ENCODE data around the gene HIBADH. TPM values are rescaled to one million over a fixed set of nuclear protein-coding genes. Genes with fewer than 3 reads are reported as not detected.
A peak's percentile ranks its signal among the peaks of the same experiment; 100 is the strongest.

Gene HIBADH
- polyA plus RNA-seq, 4 donors: 30.5 to 50.8 (median 46.8) TPM

DNA sequence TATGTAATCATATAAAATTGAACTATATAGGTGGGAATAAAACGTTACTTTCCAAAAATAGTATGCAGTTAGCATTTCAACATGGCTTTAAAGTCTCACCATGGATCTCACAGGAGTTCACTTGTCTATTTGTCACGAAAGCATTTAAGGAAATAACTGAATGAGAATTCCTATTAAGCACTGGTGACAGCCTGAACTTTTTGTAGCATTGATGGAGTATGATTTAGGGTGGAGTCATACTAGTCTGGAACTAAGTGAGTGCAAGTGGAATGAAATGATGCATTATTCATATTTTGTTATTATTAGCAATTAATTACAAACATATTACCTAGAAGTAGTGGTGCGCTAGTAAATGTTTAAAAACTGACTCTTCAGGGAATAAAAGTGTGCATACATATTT is 26.0 kb upstream of the HIBADH start:
- no peaks in the 10 kb centered on the region for H3K4me1 ChIP-seq (ENCODE audit: control insufficient read depth in 3 of 3, insufficient read depth in 2 of 3, low read depth in 1 of 3, low read length in 2 of 3)
- no peak overlapping the region for H3K27ac ChIP-seq (ENCODE audit: low read depth in 1 of 3, low read length in 2 of 3)
- DNase-seq (no peak), FAIRE-seq (no peak)
- no peaks in the 10 kb centered on the region for H3K36me3 ChIP-seq (ENCODE audit: control insufficient read depth in 3 of 3, insufficient read depth in 2 of 3, low read depth in 1 of 3, low read length in 3 of 3)
- H3K9me3 ChIP-seq (ENCODE audit: control insufficient read depth in 2 of 2, insufficient read depth in 1 of 2, low read depth in 1 of 2, low read length in 1 of 2): no peaks in the 10 kb centered on the region
- no peak overlapping the region for H3K4me3 ChIP-seq (ENCODE audit: low read depth in 1 of 3, low read length in 3 of 3)
- H3K27me3 ChIP-seq (ENCODE audit: control insufficient read depth in 3 of 3, insufficient read depth in 3 of 3, low read length in 3 of 3): no peaks in the 10 kb centered on the region
- WGBS, 3 donors: 83 to 90% (median 84%) methylated on average over 3 of the region's 3 CpGs

DNA sequence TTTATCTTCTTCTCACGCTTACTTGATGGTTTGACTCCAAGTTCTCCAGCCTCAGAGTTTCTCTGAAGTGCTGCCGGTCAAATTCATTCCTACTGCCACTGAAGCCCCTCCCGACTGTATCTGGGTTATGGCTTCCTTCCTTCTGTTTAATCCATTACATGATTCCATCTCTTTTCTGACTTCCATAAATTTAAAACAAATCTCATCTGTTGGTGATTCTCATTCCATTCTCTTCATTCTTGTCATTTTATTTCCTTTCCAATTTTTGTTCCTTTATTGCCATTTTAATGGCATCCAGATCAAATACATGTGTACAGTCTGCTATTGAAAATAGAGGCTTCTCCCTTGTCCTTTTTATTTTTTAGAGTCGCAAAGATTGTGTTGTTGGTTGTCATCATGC is 25.4 kb upstream of the HIBADH start:
- Histone ChIP-seq H3K27me3 (ENCODE audit: control insufficient read depth in 3 of 3, insufficient read depth in 3 of 3, low read length in 3 of 3) (no peaks in the 10 kb centered on the region), H3K9me3 (ENCODE audit: control insufficient read depth in 2 of 2, insufficient read depth in 1 of 2, low read depth in 1 of 2, low read length in 1 of 2) (no peaks in the 10 kb centered on the region), H3K36me3 (ENCODE audit: control insufficient read depth in 3 of 3, insufficient read depth in 2 of 3, low read depth in 1 of 3, low read length in 3 of 3) (no peaks in the 10 kb centered on the region), H3K27ac (ENCODE audit: low read depth in 1 of 3, low read length in 2 of 3) (no peak overlapping the region), H3K4me1 (ENCODE audit: control insufficient read depth in 3 of 3, insufficient read depth in 2 of 3, low read depth in 1 of 3, low read length in 2 of 3) (no peaks in the 10 kb centered on the region), H3K4me3 (ENCODE audit: low read depth in 1 of 3, low read length in 3 of 3) (no peak overlapping the region)
- FAIRE-seq (no peak), DNase-seq (no peak)
- WGBS, 3 donors: 91 to 94% (median 91%) methylated on average over 4 of the region's 4 CpGs

DNA sequence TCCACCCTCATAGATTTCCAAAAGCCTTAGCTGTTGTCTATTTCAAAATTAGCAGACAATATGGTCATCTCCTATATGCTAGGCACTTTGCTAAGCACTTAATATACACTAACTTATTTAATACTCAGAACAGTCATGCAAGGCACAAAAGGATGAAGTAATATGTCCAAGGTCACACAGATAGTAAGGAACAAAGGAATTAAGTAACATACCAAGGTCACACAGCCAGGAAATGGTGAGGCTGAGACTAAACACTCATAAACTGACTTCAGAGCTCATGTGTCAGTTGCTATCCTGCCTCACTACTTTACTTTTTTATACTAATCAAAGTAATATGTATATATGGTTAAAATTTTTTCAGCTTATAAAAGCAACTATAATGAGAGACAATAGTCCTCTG is 23.6 kb upstream of the HIBADH start:
- FAIRE-seq: no peak
- no peak overlapping the region for H3K27ac ChIP-seq (ENCODE audit: low read depth in 1 of 3, low read length in 2 of 3)

GRCh38 chr7:27685893-27686292 is 23.2 kb upstream of the HIBADH start:
- FAIRE-seq: no peak
- Histone ChIP-seq H3K27me3 (ENCODE audit: control insufficient read depth in 3 of 3, insufficient read depth in 3 of 3, low read length in 3 of 3) (no peaks in the 10 kb centered on the region), H3K4me1 (ENCODE audit: control insufficient read depth in 3 of 3, insufficient read depth in 2 of 3, low read depth in 1 of 3, low read length in 2 of 3) (no peaks in the 10 kb centered on the region), H3K27ac (ENCODE audit: low read depth in 1 of 3, low read length in 2 of 3) (no peak overlapping the region), H3K9me3 (ENCODE audit: control insufficient read depth in 2 of 2, insufficient read depth in 1 of 2, low read depth in 1 of 2, low read length in 1 of 2) (no peaks in the 10 kb centered on the region), H3K4me3 (ENCODE audit: low read depth in 1 of 3, low read length in 3 of 3) (no peak overlapping the region), H3K36me3 (ENCODE audit: control insufficient read depth in 3 of 3, insufficient read depth in 2 of 3, low read depth in 1 of 3, low read length in 3 of 3) (no peaks in the 10 kb centered on the region)
- 76 to 89% (median 82%) methylated on average over 2 of the region's 2 CpGs for WGBS, 3 donors
- DNase-seq: no peak

More for the DNA sequence above, 23.6 kb upstream of the HIBADH start:
- peak in 1 of 2 donors; percentile 11 for DNase-seq
- no peak overlapping the region for H3K4me3 ChIP-seq (ENCODE audit: low read depth in 1 of 3, low read length in 3 of 3)
- no peaks in the 10 kb centered on the region for H3K9me3 ChIP-seq (ENCODE audit: control insufficient read depth in 2 of 2, insufficient read depth in 1 of 2, low read depth in 1 of 2, low read length in 1 of 2)
- H3K4me1 ChIP-seq (ENCODE audit: control insufficient read depth in 3 of 3, insufficient read depth in 2 of 3, low read depth in 1 of 3, low read length in 2 of 3): no peaks in the 10 kb centered on the region
- H3K36me3 ChIP-seq (ENCODE audit: control insufficient read depth in 3 of 3, insufficient read depth in 2 of 3, low read depth in 1 of 3, low read length in 3 of 3): no peaks in the 10 kb centered on the region
- no peaks in the 10 kb centered on the region for H3K27me3 ChIP-seq (ENCODE audit: control insufficient read depth in 3 of 3, insufficient read depth in 3 of 3, low read length in 3 of 3)

DNA sequence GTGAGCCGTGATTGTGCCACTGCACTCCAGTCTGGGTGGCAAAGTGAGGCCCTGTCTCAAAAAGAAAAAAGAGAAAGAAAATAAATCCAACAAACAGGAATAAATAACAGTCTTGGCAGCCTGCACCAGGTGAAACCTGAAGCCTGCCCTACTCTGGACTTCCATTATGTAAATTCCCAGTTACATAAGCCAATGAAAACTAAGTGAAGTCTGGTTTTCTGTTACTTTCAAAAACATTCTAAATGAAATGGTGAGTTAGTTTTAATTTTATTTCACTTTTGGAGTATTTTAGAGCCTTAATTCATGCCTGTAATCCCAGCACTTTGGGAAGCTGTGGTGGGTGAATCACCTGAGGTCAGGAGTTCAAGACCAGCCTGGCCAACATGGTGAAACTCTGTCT is 22.5 kb upstream of the HIBADH start:
- no peak for FAIRE-seq
- Histone ChIP-seq H3K36me3 (ENCODE audit: control insufficient read depth in 3 of 3, insufficient read depth in 2 of 3, low read depth in 1 of 3, low read length in 3 of 3) (no peaks in the 10 kb centered on the region), H3K9me3 (ENCODE audit: control insufficient read depth in 2 of 2, insufficient read depth in 1 of 2, low read depth in 1 of 2, low read length in 1 of 2) (no peaks in the 10 kb centered on the region), H3K4me3 (ENCODE audit: low read depth in 1 of 3, low read length in 3 of 3) (no peak overlapping the region), H3K4me1 (ENCODE audit: control insufficient read depth in 3 of 3, insufficient read depth in 2 of 3, low read depth in 1 of 3, low read length in 2 of 3) (no peaks in the 10 kb centered on the region), H3K27me3 (ENCODE audit: control insufficient read depth in 3 of 3, insufficient read depth in 3 of 3, low read length in 3 of 3) (no peaks in the 10 kb centered on the region), H3K27ac (ENCODE audit: low read depth in 1 of 3, low read length in 2 of 3) (no peak overlapping the region)
- DNase-seq: no peak
- 89 to 100% (median 100%) methylated on average over 1 of the region's 1 CpG for WGBS, 3 donors

- 84 to 86% (median 84%) methylated on average over 4 of the region's 4 CpGs for WGBS, 3 donors
- Histone ChIP-seq H3K27me3 (ENCODE audit: control insufficient read depth in 3 of 3, insufficient read depth in 3 of 3, low read length in 3 of 3) (no peaks in the 10 kb centered on the region), H3K36me3 (ENCODE audit: control insufficient read depth in 3 of 3, insufficient read depth in 2 of 3, low read depth in 1 of 3, low read length in 3 of 3) (no peaks in the 10 kb centered on the region), H3K27ac (ENCODE audit: low read depth in 1 of 3, low read length in 2 of 3) (no peak overlapping the region), H3K4me1 (ENCODE audit: control insufficient read depth in 3 of 3, insufficient read depth in 2 of 3, low read depth in 1 of 3, low read length in 2 of 3) (no peaks in the 10 kb centered on the region), H3K4me3 (ENCODE audit: low read depth in 1 of 3, low read length in 3 of 3) (no peak overlapping the region), H3K9me3 (ENCODE audit: control insufficient read depth in 2 of 2, insufficient read depth in 1 of 2, low read depth in 1 of 2, low read length in 1 of 2) (no peaks in the 10 kb centered on the region)
- DNase-seq (no peak), FAIRE-seq (no peak)
Measured at GRCh38 chr7:27684491-27684890, 21.8 kb upstream of the HIBADH start.

DNA sequence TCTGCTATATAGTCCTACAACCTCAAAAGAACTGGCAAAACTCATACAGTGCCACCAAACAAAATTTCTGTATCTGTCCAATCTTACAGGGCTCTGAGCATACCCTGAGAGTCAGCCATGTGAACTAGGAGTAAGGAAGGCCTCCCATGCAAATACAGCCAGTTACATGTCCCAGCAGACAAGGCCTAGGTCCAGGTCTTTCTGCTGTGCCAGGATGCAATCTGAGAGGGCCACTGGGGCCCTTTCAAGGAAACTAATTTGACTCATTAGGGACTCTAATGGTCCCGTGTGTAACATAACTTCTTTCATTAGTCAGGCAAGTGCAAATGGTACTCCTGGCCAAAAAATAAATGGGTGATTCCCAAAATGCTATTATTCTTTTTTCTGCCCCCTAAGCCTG is 17.9 kb upstream of the HIBADH start:
- FAIRE-seq: no peak
- Histone ChIP-seq H3K36me3 (ENCODE audit: control insufficient read depth in 3 of 3, insufficient read depth in 2 of 3, low read depth in 1 of 3, low read length in 3 of 3) (no peaks in the 10 kb centered on the region), H3K27me3 (ENCODE audit: control insufficient read depth in 3 of 3, insufficient read depth in 3 of 3, low read length in 3 of 3) (no peaks in the 10 kb centered on the region), H3K4me3 (ENCODE audit: low read depth in 1 of 3, low read length in 3 of 3) (no peak overlapping the region), H3K9me3 (ENCODE audit: control insufficient read depth in 2 of 2, insufficient read depth in 1 of 2, low read depth in 1 of 2, low read length in 1 of 2) (no peaks in the 10 kb centered on the region), H3K4me1 (ENCODE audit: control insufficient read depth in 3 of 3, insufficient read depth in 2 of 3, low read depth in 1 of 3, low read length in 2 of 3) (peaks cover 0 to 27% (median 0%) of the 10 kb centered on the region in 3 donors), H3K27ac (ENCODE audit: low read depth in 1 of 3, low read length in 2 of 3) (no peak overlapping the region)
- WGBS, 3 donors: 64 to 82% (median 73%) methylated on average over 1 of the region's 1 CpG
- no peak for DNase-seq

DNA sequence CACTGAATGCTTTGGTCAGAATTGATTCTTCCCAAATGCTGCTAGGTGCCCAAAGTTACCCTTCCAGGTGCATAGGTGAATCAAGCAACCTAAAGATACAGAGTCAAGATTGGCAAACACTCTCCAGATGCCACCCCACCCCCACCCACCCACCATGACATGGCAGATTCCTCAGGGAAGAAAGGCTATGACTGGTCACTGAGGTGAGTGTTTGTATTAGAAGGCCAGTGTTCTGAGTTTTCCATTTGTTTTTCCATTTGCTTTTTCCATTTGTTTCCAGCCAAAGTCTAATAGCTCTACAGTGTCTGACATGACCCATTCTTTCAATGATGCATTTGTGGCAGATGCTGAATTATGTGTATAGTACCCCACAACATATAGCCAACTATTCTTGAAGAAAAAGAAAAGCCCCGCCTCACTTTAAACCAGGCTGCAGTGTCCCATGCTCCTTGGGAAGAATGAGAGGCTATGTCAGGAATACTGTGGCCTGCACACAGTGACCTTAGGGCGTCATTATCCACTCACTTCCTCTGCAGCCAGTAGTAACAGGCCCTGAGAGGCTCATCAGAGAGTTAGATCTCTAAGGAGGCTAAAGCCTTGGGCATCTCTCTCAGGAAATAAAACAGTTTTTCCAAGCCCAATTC is 16.1 kb upstream of the HIBADH start:
- no peak for FAIRE-seq
- Histone ChIP-seq H3K27ac (ENCODE audit: low read depth in 1 of 3, low read length in 2 of 3) (peak overlapping the region; percentile 84 to 93 (median 88)), H3K36me3 (ENCODE audit: control insufficient read depth in 3 of 3, insufficient read depth in 2 of 3, low read depth in 1 of 3, low read length in 3 of 3) (no peaks in the 10 kb centered on the region)

More for the DNA sequence above, 16.1 kb upstream of the HIBADH start:
- no peaks in the 10 kb centered on the region for H3K9me3 ChIP-seq (ENCODE audit: control insufficient read depth in 2 of 2, insufficient read depth in 1 of 2, low read depth in 1 of 2, low read length in 1 of 2)
- DNase-seq: no peak
- no peak overlapping the region for H3K4me3 ChIP-seq (ENCODE audit: low read depth in 1 of 3, low read length in 3 of 3)
- H3K27me3 ChIP-seq (ENCODE audit: control insufficient read depth in 3 of 3, insufficient read depth in 3 of 3, low read length in 3 of 3): no peaks in the 10 kb centered on the region
- 82 to 90% (median 90%) methylated on average over 2 of the region's 2 CpGs for WGBS, 3 donors
- peaks cover 0 to 27% (median 0%) of the 10 kb centered on the region in 3 donors for H3K4me1 ChIP-seq (ENCODE audit: control insufficient read depth in 3 of 3, insufficient read depth in 2 of 3, low read depth in 1 of 3, low read length in 2 of 3)
